OCI-LY3 (cell line): ENCODE results near the gene SBNO2.

Experiments
- H2AFZ ChIP-seq: fragments of 200-600, 300-600 bp; shearing (Covaris generic); 2 replicates; pipeline ENCODE4 v1.6.0; 2014; ENCODE audit warnings: antibody characterized with exemption, low read depth, low read length
- H3K27ac ChIP-seq: fragments of 200-600, 300-600 bp; sonication (generic); 2 replicates; pipeline ENCODE4 v1.5.1; 2014; ENCODE audit warnings: mild to moderate bottlenecking, low read length, moderate library complexity, mixed read lengths
- H3K27me3 ChIP-seq: fragments of 200-600, 300-600 bp; sonication (generic); 2 replicates; pipeline ENCODE4 v1.6.1; 2014; ENCODE audit warnings: low read depth, low read length, mixed read lengths
- H3K36me3 ChIP-seq: fragments of 200-600, 300-600 bp; sonication (generic); replicated peaks from 2 replicates; pipeline ENCODE3; 2014; ENCODE audit warnings: low read depth, low read length, mixed read lengths
- H3K4me1 ChIP-seq: fragments of 300-600, 200-600 bp; sonication (generic); 2 replicates; pipeline ENCODE4 v1.6.1; 2014; ENCODE audit warnings: low read length, mixed read lengths
- H3K4me2 ChIP-seq: fragments of 200-600, 300-600 bp; sonication (generic); 2 replicates; pipeline ENCODE4 v1.6.1; 2014; ENCODE audit warnings: low read length, mixed read lengths
- H3K4me3 ChIP-seq: fragments of 300-600, 200-600 bp; sonication (generic); 2 replicates; pipeline ENCODE4 v1.5.1; 2014; ENCODE audit warnings: antibody characterized with exemption, mild to moderate bottlenecking, low read length, moderate library complexity
- H3K79me2 ChIP-seq: fragments of 300-600, 200-600 bp; shearing (Covaris generic); 2 replicates; pipeline ENCODE4 v1.6.1; 2014; ENCODE audit warnings: mild to moderate bottlenecking, low read length, mixed read lengths
- H3K9ac ChIP-seq: fragments of 300-600, 200-600 bp; shearing (Covaris generic); 2 replicates; pipeline ENCODE4 v1.6.0; 2014; ENCODE audit warnings: mild to moderate bottlenecking, low read length, moderate library complexity
- H3K9me3 ChIP-seq: fragments of 200-600, 300-600 bp; shearing (Covaris generic); 2 replicates; pipeline ENCODE4 v1.6.1; 2014; ENCODE audit warnings: low read length, mixed read lengths; ENCODE audit not compliant: insufficient read depth
- H4K20me1 ChIP-seq: fragments of 200-600, 300-600 bp; sonication (generic); 2 replicates; pipeline ENCODE4 v1.6.1; 2016; ENCODE audit warnings: low read length, mixed read lengths; ENCODE audit not compliant: insufficient read depth
- EZH2phosphoT487 ChIP-seq: fragments of 200-600 bp; shearing (Covaris generic); IDR thresholded peaks from 2 replicates; pipeline ENCODE4 v1.6.1; 2018; ENCODE audit warnings: antibody characterized with exemption, mixed run types, low read depth
- TF ChIP-seq, protein P1 (sequence below): fragments of 200-600, 300-600 bp; sonication (generic); IDR thresholded peaks from 2 replicates; pipeline ENCODE4 v1.5.1; 2014; ENCODE audit warnings: antibody characterized with exemption, low read length, low read depth

The SBNO2 gene

DNA sequence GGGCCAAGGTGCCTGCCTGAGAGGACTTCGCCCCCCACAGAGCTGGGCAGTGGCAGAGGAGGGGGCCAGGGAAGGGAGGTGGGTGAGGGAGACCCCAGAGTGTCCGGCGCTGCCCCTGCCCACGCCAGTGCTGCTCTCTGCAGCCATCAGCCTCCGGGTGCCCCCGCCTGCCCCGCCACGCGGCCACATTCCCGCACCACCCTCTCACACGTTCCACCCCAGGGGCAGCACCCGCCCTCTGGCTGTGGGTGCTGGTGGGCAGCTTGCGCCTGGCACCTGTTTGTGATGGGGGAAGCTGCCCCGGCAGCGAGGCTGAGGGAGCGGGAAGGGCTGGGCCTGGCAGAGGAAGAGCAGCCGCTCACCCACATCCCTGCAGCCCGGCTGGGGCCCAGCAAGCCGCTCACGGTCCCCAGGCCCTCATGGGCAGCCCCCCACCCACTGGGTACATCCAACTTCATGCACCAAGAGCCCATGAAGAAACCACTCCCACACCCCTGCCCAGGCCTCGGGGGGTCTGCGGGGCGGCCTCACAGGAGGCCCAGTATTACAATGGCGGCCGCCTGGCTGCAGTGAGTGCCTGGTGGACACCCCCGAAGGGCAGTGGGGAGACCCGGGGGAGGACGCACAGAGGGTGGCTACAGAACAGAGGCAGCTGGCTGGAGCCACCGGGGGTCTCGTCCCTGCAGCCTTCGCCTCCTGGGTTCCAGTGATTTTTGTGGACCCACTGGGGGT is 14.0 kb downstream of the SBNO2 start:
- peaks cover 62% of the 10 kb centered on the region for H3K79me2 ChIP-seq
- H3K27me3 ChIP-seq: no peaks in the 10 kb centered on the region
- H3K4me2 ChIP-seq: no peak overlapping the region
- no peak overlapping the region for H3K27ac ChIP-seq
- H3K4me1 ChIP-seq: peaks cover 7% of the 10 kb centered on the region
- H3K36me3 ChIP-seq: no peaks in the 10 kb centered on the region
- H4K20me1 ChIP-seq: peaks cover 67% of the 10 kb centered on the region
- no peak overlapping the region for H3K9ac ChIP-seq
- H2AFZ ChIP-seq: no peak overlapping the region
- no peak for TF ChIP-seq EZH2phosphoT487
- TF ChIP-seq, protein P1, sequence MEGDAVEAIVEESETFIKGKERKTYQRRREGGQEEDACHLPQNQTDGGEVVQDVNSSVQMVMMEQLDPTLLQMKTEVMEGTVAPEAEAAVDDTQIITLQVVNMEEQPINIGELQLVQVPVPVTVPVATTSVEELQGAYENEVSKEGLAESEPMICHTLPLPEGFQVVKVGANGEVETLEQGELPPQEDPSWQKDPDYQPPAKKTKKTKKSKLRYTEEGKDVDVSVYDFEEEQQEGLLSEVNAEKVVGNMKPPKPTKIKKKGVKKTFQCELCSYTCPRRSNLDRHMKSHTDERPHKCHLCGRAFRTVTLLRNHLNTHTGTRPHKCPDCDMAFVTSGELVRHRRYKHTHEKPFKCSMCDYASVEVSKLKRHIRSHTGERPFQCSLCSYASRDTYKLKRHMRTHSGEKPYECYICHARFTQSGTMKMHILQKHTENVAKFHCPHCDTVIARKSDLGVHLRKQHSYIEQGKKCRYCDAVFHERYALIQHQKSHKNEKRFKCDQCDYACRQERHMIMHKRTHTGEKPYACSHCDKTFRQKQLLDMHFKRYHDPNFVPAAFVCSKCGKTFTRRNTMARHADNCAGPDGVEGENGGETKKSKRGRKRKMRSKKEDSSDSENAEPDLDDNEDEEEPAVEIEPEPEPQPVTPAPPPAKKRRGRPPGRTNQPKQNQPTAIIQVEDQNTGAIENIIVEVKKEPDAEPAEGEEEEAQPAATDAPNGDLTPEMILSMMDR: no peak
- H3K4me3 ChIP-seq: no peak overlapping the region
- H3K9me3 ChIP-seq: no peaks in the 10 kb centered on the region

DNA sequence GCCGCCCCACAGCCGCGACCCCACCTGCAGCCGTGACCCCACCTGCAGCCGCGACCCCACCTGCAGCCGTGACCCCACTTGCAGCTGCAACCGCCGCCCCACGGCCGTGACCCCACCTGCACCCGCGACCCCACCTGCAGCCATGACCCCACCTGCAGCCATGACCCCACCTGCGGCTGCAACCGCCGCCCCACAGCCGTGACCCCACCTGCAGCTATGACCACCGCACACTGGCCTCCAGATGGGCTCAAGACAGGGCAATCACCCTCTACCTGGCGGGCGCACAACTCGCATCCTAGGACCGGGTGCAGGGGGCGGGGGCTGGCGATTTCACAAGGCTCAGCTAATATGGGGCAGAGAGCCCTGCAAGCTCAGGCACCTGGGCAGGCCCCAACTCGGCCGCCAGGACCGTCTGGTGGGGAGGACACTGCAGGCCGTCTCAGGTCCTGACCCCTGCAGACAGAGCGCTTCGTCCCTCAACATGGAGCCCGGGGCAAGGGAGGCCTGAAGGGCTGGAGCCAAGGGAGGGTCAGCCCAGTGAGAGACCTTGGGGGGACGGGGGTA is 15.1 kb downstream of the SBNO2 start:
- Histone ChIP-seq H3K9ac (no peak overlapping the region), H3K36me3 (peaks cover 1% of the 10 kb centered on the region), H3K27ac (no peak overlapping the region), H3K27me3 (no peaks in the 10 kb centered on the region), H3K79me2 (peaks cover 65% of the 10 kb centered on the region), H4K20me1 (peaks cover 70% of the 10 kb centered on the region), H3K4me2 (no peak overlapping the region), H3K4me1 (peaks cover 7% of the 10 kb centered on the region), H3K4me3 (no peak overlapping the region), H2AFZ (no peak overlapping the region), H3K9me3 (no peaks in the 10 kb centered on the region)
- TF ChIP-seq, protein P1: no peak
- no peak for TF ChIP-seq EZH2phosphoT487

DNA sequence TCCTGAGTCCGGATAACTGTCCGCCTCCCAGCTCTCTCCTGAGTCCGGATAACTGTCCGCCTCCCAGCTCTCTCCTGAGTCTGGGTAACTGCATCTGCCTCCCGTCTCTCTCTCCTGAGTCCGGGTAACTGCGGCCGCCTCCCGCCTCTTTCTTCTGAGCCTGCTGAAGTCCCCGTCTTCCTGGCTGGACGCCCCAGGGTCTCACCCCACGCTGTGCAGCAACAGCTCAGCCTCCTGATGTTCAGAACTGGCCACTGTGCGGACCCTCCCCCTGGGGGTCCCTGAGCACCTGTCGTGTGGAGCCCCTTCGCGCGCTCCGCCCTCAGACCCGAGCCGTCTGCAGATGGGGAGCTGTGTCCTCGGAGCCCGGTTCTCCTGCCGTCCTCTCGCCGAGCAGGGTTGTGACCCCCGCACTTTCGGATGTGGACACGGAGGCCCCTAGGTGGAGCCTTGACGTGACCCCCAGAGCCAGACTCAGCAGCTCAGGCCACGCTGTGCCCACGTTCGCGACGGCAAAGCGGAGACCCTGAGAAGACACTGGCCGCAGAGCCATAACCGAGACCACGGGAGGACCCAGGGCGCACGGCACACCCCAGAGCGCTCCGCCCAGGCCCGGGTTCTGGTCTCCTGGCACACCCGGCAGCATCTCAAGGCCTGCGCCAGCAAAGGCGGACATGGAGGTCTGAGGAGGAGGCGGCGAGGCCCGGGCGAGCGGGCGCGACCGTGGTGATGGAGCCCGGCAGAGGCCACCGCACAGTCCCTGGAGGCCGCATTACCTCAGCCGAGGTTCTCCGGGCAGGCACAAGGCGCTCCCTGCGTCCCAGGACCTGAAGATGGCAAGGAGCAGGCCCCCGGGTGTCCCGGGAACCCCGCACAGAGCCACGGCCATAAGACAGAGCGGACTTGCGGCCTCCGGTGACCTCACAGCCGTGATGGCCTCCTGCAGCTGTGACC is 15.9 kb downstream of the SBNO2 start:
- no peak overlapping the region for H3K4me3 ChIP-seq
- no peak overlapping the region for H3K27ac ChIP-seq
- peaks cover 5% of the 10 kb centered on the region for H3K36me3 ChIP-seq
- no peak overlapping the region for H3K4me2 ChIP-seq
- no peaks in the 10 kb centered on the region for H3K27me3 ChIP-seq
- peaks cover 62% of the 10 kb centered on the region for H4K20me1 ChIP-seq
- TF ChIP-seq EZH2phosphoT487: no peak
- TF ChIP-seq, protein P1: no peak
- H3K79me2 ChIP-seq: peaks cover 61% of the 10 kb centered on the region
- H3K9me3 ChIP-seq: no peaks in the 10 kb centered on the region
- H2AFZ ChIP-seq: no peak overlapping the region
- H3K4me1 ChIP-seq: peaks cover 7% of the 10 kb centered on the region
- no peak overlapping the region for H3K9ac ChIP-seq
